ENCODE data around the gene ZCCHC7.
"Not testable (repeated sequence)": the region's sequence is repeated elsewhere in the genome, so short reads cannot be mapped to it uniquely, and the experiment has no call there.

Gene ZCCHC7

DNA sequence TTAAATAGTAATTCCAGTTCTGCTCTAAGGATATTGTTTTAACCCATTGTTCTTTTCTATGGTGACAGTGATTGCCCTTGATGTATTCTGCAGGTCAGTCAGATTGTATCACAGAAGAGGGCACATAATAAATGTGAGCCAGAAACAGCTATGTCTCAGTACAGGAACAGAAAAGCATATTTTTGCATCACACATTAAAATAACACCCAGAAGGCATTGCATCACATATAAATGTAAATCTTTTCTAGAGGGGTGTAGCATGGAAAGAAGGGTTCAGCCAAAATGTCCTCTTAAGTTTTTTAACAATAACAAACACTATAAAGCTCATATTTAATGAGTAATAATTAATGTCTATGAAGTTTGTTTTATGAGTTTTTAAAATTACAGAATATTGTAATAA lies 30.0 kb downstream of the ZCCHC7 start:
- H3K27me3 ChIP-seq (ENCODE audit: insufficient read depth, low read length) = no peaks in the 10 kb centered on the region
- no peak overlapping the region for H3K4me3 ChIP-seq (ENCODE audit: low read length)
- peaks cover 12% of the 10 kb centered on the region; the same call in 1 of the 2 replicates for H3K36me3 ChIP-seq (ENCODE audit: insufficient read depth, low read length)
- H3K4me1 ChIP-seq (ENCODE audit: insufficient read depth, low read length) = peaks cover 32% of the 10 kb centered on the region; the same call in 1 of the 2 replicates
- no peak overlapping the region for H3K27ac ChIP-seq (ENCODE audit: low read depth, low read length)
- no peak overlapping the region for H3K9ac ChIP-seq (ENCODE audit: low read depth, low read length)
- H3K9me3 ChIP-seq (ENCODE audit: insufficient read depth, low read depth, low read length) = no peaks in the 10 kb centered on the region

- H3K27me3 ChIP-seq (ENCODE audit: insufficient read depth, low read length) = no peaks in the 10 kb centered on the region
- peaks cover 26% of the 10 kb centered on the region; the same call in 1 of the 2 replicates for H3K4me1 ChIP-seq (ENCODE audit: insufficient read depth, low read length)
- H3K9ac ChIP-seq (ENCODE audit: low read depth, low read length) = no peak overlapping the region
- no peak overlapping the region for H3K27ac ChIP-seq (ENCODE audit: low read depth, low read length)
- H3K9me3 ChIP-seq (ENCODE audit: insufficient read depth, low read depth, low read length) = no peaks in the 10 kb centered on the region
- 100% methylated on average over 1 of the region's 1 CpG for WGBS
- H3K4me3 ChIP-seq (ENCODE audit: low read length) = no peak overlapping the region
- peaks cover 12% of the 10 kb centered on the region; the same call in 1 of the 2 replicates for H3K36me3 ChIP-seq (ENCODE audit: insufficient read depth, low read length)
These were observed 31.4 kb downstream of the ZCCHC7 start for GRCh38 chr9:37151812-37152211.

DNA sequence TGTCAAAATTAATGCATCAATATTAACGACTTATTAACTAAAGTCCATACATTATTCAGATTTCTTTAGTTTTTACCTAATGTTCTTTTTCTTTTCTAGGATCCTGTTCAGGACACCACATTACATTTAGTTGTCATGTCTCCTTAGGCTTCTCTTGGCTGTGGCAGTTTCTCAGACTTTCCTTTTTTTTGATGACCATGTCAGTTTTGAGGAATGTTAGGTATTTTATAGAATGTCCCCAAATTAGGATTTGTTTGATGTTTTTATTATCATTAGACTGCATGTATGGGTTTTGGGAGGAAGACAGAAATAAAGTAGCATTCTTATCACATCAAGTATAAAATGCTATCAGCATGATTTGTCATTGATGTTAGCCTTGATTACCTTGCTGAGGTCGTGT lies 32.0 kb downstream of the ZCCHC7 start:
- Histone ChIP-seq H3K4me3 (ENCODE audit: low read length) (no peak overlapping the region), H3K36me3 (ENCODE audit: insufficient read depth, low read length) (peaks cover 12% of the 10 kb centered on the region; the same call in 1 of the 2 replicates), H3K9ac (ENCODE audit: low read depth, low read length) (no peak overlapping the region), H3K9me3 (ENCODE audit: insufficient read depth, low read depth, low read length) (no peaks in the 10 kb centered on the region), H3K27ac (ENCODE audit: low read depth, low read length) (no peak overlapping the region), H3K27me3 (ENCODE audit: insufficient read depth, low read length) (no peaks in the 10 kb centered on the region), H3K4me1 (ENCODE audit: insufficient read depth, low read length) (peaks cover 26% of the 10 kb centered on the region; the same call in 1 of the 2 replicates)
- 97% methylated on average over 1 of the region's 2 CpGs for WGBS

DNA sequence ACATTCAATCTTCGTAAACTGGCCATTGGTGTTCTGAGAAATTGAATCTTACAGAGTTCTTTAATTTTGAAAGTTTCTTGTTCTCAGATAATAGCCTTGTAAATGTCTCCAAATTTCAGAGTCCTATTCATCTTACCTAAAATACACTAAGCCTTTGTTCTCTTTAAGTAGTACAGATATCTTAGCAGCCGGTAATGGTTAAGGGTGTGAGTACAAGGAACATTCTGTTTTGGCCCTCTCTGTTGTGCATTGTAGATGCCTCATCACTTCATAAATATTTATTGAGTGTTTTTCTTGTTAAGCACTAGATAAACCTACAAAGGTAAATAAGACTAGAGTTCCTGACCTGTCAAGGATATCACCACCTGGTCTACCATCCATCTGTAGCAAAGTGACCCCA lies 35.2 kb downstream of the ZCCHC7 start:
- WGBS = 100% methylated on average over 1 of the region's 2 CpGs
- peaks cover 12% of the 10 kb centered on the region; the same call in 1 of the 2 replicates for H3K36me3 ChIP-seq (ENCODE audit: insufficient read depth, low read length)

DNA sequence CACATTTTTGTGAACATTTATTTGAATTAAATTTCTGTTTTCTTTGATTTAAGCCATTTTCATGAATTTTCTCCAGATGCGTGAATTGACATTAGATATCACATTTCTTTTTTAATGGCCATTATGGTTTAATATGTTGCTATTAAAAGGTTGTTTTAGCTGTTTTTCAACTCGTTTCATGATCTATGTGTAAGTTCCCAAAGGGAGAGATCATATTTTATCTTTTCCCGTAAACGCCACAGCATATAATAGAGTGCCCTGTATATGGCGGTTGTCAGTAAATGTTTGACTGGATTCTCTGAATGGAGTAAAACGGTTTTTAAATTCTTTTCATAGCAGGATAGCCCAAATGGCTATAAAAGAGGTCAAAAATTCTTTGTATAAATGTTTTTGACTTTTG lies 35.8 kb downstream of the ZCCHC7 start:
- WGBS = 96% methylated on average over 6 of the region's 6 CpGs
- H3K9ac ChIP-seq (ENCODE audit: low read depth, low read length) = no peak overlapping the region
- H3K36me3 ChIP-seq (ENCODE audit: insufficient read depth, low read length) = peaks cover 12% of the 10 kb centered on the region; the same call in 1 of the 2 replicates
- no peak overlapping the region for H3K27ac ChIP-seq (ENCODE audit: low read depth, low read length)
- H3K4me3 ChIP-seq (ENCODE audit: low read length) = no peak overlapping the region
- no peaks in the 10 kb centered on the region for H3K9me3 ChIP-seq (ENCODE audit: insufficient read depth, low read depth, low read length)
- 0 out of 2 replicates have a peak, but pooled peaks cover 6% of the 10 kb centered on the region for H3K4me1 ChIP-seq (ENCODE audit: insufficient read depth, low read length)
- H3K27me3 ChIP-seq (ENCODE audit: insufficient read depth, low read length) = no peaks in the 10 kb centered on the region

More for the DNA sequence above, 35.2 kb downstream of the ZCCHC7 start:
- Histone ChIP-seq H3K27ac (ENCODE audit: low read depth, low read length) (no peak overlapping the region), H3K9ac (ENCODE audit: low read depth, low read length) (no peak overlapping the region), H3K27me3 (ENCODE audit: insufficient read depth, low read length) (no peaks in the 10 kb centered on the region), H3K4me3 (ENCODE audit: low read length) (no peak overlapping the region), H3K9me3 (ENCODE audit: insufficient read depth, low read depth, low read length) (no peaks in the 10 kb centered on the region), H3K4me1 (ENCODE audit: insufficient read depth, low read length) (0 out of 2 replicates have a peak, but pooled peaks cover 6% of the 10 kb centered on the region)

DNA sequence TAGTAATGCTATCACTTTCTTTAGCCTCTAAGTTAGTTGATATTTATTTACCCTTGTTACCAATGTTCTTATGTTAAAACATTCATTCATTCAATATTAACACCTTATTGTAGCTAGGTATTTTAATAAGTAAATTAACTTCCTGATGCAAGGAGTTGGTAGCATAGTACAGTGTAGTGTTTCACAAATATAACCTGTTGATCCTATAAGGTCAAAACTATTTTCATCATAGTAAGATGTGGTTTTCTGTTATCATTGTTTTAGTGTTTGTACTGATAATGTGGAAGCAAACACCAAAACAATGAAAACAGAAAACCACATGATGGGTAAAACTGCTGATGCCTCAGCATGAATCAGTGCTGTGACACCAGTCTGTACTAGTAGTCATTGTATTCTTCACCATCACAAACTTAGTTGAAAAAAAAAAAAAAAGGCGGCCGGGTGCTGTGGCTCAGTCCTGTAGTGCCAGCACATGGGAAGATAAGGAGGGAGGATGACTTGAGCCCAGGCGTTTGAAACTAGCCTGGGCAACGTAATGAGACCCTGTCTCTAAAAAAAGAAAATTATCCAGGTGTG lies 36.5 kb downstream of the ZCCHC7 start:
- 0 out of 2 replicates have a peak, but pooled peaks cover 6% of the 10 kb centered on the region for H3K4me1 ChIP-seq (ENCODE audit: insufficient read depth, low read length)
- no peaks in the 10 kb centered on the region for H3K27me3 ChIP-seq (ENCODE audit: insufficient read depth, low read length)
- WGBS = 87% methylated on average over 4 of the region's 4 CpGs
- no peaks in the 10 kb centered on the region for H3K9me3 ChIP-seq (ENCODE audit: insufficient read depth, low read depth, low read length)
- H3K36me3 ChIP-seq (ENCODE audit: insufficient read depth, low read length) = peaks cover 12% of the 10 kb centered on the region; the same call in 1 of the 2 replicates
- H3K27ac ChIP-seq (ENCODE audit: low read depth, low read length) = no peak overlapping the region
- H3K9ac ChIP-seq (ENCODE audit: low read depth, low read length) = no peak overlapping the region
- H3K4me3 ChIP-seq (ENCODE audit: low read length) = no peak overlapping the region

GRCh38 chr9:37157726-37158377 lies 37.5 kb downstream of the ZCCHC7 start:
- Histone ChIP-seq H3K27me3 (ENCODE audit: insufficient read depth, low read length) (no peaks in the 10 kb centered on the region), H3K4me3 (ENCODE audit: low read length) (no peak overlapping the region), H3K9me3 (ENCODE audit: insufficient read depth, low read depth, low read length) (no peaks in the 10 kb centered on the region), H3K36me3 (ENCODE audit: insufficient read depth, low read length) (peaks cover 12% of the 10 kb centered on the region; the same call in 1 of the 2 replicates), H3K9ac (ENCODE audit: low read depth, low read length) (no peak overlapping the region), H3K4me1 (ENCODE audit: insufficient read depth, low read length) (peaks cover 9% of the 10 kb centered on the region; the same call in 1 of the 2 replicates), H3K27ac (ENCODE audit: low read depth, low read length) (no peak overlapping the region)
- WGBS = 98% methylated on average over 4 of the region's 4 CpGs

- H3K27me3 ChIP-seq (ENCODE audit: insufficient read depth, low read length) = no peaks in the 10 kb centered on the region
- no peaks in the 10 kb centered on the region for H3K9me3 ChIP-seq (ENCODE audit: insufficient read depth, low read depth, low read length)
- no peak overlapping the region for H3K9ac ChIP-seq (ENCODE audit: low read depth, low read length)
- H3K4me3 ChIP-seq (ENCODE audit: low read length) = no peak overlapping the region
- H3K4me1 ChIP-seq (ENCODE audit: insufficient read depth, low read length) = peaks cover 3% of the 10 kb centered on the region; the same call in 1 of the 2 replicates
- 0 out of 2 replicates have a peak, but pooled peaks cover 5% of the 10 kb centered on the region for H3K36me3 ChIP-seq (ENCODE audit: insufficient read depth, low read length)
- WGBS = 95% methylated on average over 3 of the region's 4 CpGs
- H3K27ac ChIP-seq (ENCODE audit: low read depth, low read length) = no peak overlapping the region
These were observed 42.9 kb downstream of the ZCCHC7 start for GRCh38 chr9:37163299-37163698.

- not testable (repeated sequence) for H3K27ac ChIP-seq (ENCODE audit: low read depth, low read length); H3K27me3 ChIP-seq (ENCODE audit: insufficient read depth, low read length); H3K9ac ChIP-seq (ENCODE audit: low read depth, low read length); H3K9me3 ChIP-seq (ENCODE audit: insufficient read depth, low read depth, low read length); H3K4me1 ChIP-seq (ENCODE audit: insufficient read depth, low read length); H3K36me3 ChIP-seq (ENCODE audit: insufficient read depth, low read length); H3K4me3 ChIP-seq (ENCODE audit: low read length)
- WGBS = 97% methylated on average over 4 of the region's 4 CpGs
These were observed 44.0 kb downstream of the ZCCHC7 start for GRCh38 chr9:37164335-37164734.

GRCh38 chr9:37165644-37166043 lies 45.3 kb downstream of the ZCCHC7 start:
- H3K27me3 ChIP-seq (ENCODE audit: insufficient read depth, low read length) = no peaks in the 10 kb centered on the region
- peaks cover 3% of the 10 kb centered on the region; the same call in 1 of the 2 replicates for H3K4me1 ChIP-seq (ENCODE audit: insufficient read depth, low read length)
- 0 out of 2 replicates have a peak, but pooled peaks cover 5% of the 10 kb centered on the region for H3K36me3 ChIP-seq (ENCODE audit: insufficient read depth, low read length)
- H3K9me3 ChIP-seq (ENCODE audit: insufficient read depth, low read depth, low read length) = no peaks in the 10 kb centered on the region
- H3K4me3 ChIP-seq (ENCODE audit: low read length) = no peak overlapping the region
- 86% methylated on average over 1 of the region's 1 CpG for WGBS
- H3K9ac ChIP-seq (ENCODE audit: low read depth, low read length) = no peak overlapping the region
- H3K27ac ChIP-seq (ENCODE audit: low read depth, low read length) = no peak overlapping the region

DNA sequence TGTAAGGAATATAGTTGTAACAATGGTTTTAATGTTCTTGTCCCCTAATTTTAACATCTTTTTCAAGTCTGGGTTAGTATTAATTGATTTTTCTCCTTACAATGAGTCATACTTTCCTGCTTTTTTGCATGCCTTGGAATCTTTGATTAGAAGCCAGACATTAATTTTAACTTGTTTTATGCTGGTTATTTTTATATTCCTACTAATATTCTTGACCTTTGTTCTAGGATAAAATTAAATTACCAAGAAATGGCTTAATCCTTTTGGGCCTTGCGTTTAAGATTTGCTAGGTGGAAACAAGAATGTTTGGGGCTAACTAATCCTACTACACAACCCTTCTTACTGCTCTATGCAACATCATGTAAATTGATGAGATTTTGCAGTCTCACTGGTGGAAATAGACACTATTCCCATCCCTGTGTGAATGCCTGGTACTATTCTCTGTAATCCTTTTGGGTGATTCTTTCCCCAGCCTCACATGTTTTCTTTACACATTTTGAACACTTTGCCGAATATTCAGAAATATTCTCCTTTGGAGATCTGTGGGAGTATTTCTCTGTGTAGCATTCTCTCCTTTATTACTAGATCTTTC lies 47.2 kb downstream of the ZCCHC7 start:
- H3K36me3 ChIP-seq (ENCODE audit: insufficient read depth, low read length) = 0 out of 2 replicates have a peak, but pooled peaks cover 2% of the 10 kb centered on the region
- WGBS = 100% methylated on average over 1 of the region's 2 CpGs

More for the DNA sequence above, 47.2 kb downstream of the ZCCHC7 start:
- no peak overlapping the region for H3K9ac ChIP-seq (ENCODE audit: low read depth, low read length)
- no peaks in the 10 kb centered on the region for H3K27me3 ChIP-seq (ENCODE audit: insufficient read depth, low read length)
- H3K9me3 ChIP-seq (ENCODE audit: insufficient read depth, low read depth, low read length) = no peaks in the 10 kb centered on the region
- no peak overlapping the region for H3K27ac ChIP-seq (ENCODE audit: low read depth, low read length)
- no peaks in the 10 kb centered on the region; the same call in 1 of the 2 replicates for H3K4me1 ChIP-seq (ENCODE audit: insufficient read depth, low read length)
- H3K4me3 ChIP-seq (ENCODE audit: low read length) = no peak overlapping the region
